HG03571 (cell line): ENCODE measurements around the gene DIABLO.
"Not testable (repeated sequence)": the region's sequence is repeated elsewhere in the genome, so short reads cannot be mapped to it uniquely, and the experiment has no call there.

Source experiments
- ATAC-seq: cut with Tn5 transposase; IDR thresholded peaks from one replicate; pipeline ENCODE4 v1.9.1; 2021; ENCODE audit not compliant: unreplicated experiment

DIABLO gene

GRCh38 chr12:122225683-122226365, at the start of gene DIABLO:
Gene DIABLO, minus strand, starts transcription at chr12:122226052. Its CDS starts 38 bp downstream, at chr12:122226014.
- peak; percentile 82 for ATAC-seq

- ATAC-seq, result no peak
Observed at GRCh38 chr12:122275459-122275858, 49.6 kb upstream of the DIABLO start.

GRCh38 chr12:122266230-122266901, 40.5 kb upstream of the DIABLO start, which contains the start of gene VPS33A:
Gene VPS33A, minus strand, starts transcription at chr12:122266494. Its CDS starts 86 bp downstream, at chr12:122266408.
- ATAC-seq, result peak; percentile 73

- peak; percentile 30 for ATAC-seq
Observed at GRCh38 chr12:122265886-122266229, 40.0 kb upstream of the DIABLO start.

- ATAC-seq, result no peak
Observed at GRCh38 chr12:122265476-122265875, 39.6 kb upstream of the DIABLO start.

GRCh38 chr12:122260735-122261134, 34.9 kb upstream of the DIABLO start:
- not testable (repeated sequence) for ATAC-seq

- not testable (repeated sequence) for ATAC-seq
Observed at GRCh38 chr12:122258939-122259338, 33.1 kb upstream of the DIABLO start.

- ATAC-seq, result not testable (repeated sequence)
Observed at GRCh38 chr12:122258462-122258861, 32.6 kb upstream of the DIABLO start.

GRCh38 chr12:122250536-122250935, 24.7 kb upstream of the DIABLO start:
- no peak for ATAC-seq

GRCh38 chr12:122250047-122250446, 24.2 kb upstream of the DIABLO start:
- ATAC-seq, result no peak

- no peak for ATAC-seq
Observed at GRCh38 chr12:122245553-122245952, 19.7 kb upstream of the DIABLO start.

GRCh38 chr12:122244565-122245371, 18.9 kb upstream of the DIABLO start:
- no peak for ATAC-seq

- no peak for ATAC-seq
Observed at GRCh38 chr12:122243965-122244364, 18.1 kb upstream of the DIABLO start.

- no peak for ATAC-seq
Observed at GRCh38 chr12:122238861-122239260, 13.0 kb upstream of the DIABLO start.

GRCh38 chr12:122235741-122236140, 9.9 kb upstream of the DIABLO start:
- no peak for ATAC-seq

- no peak for ATAC-seq
Observed at GRCh38 chr12:122232691-122233090, 6.8 kb upstream of the DIABLO start.

GRCh38 chr12:122230798-122231197, 4.9 kb upstream of the DIABLO start:
- no peak for ATAC-seq

GRCh38 chr12:122228092-122228491, 2.2 kb upstream of the DIABLO start:
- no peak for ATAC-seq

GRCh38 chr12:122227341-122227740, 1.5 kb upstream of the DIABLO start:
- no peak for ATAC-seq

- no peak for ATAC-seq
Observed at GRCh38 chr12:122226366-122227125, 694 bp upstream of the DIABLO start.

- ATAC-seq, result no peak
Observed at GRCh38 chr12:122216445-122216844, 9.4 kb downstream of the DIABLO start.
